ENCODE results near the gene PHACTR4. TPM values are rescaled to one million over a fixed set of nuclear protein-coding genes. Genes with fewer than 3 reads are reported as not detected.
"Not testable (repeated sequence)": the region's sequence is repeated elsewhere in the genome, so short reads cannot be mapped to it uniquely, and the experiment has no call there.

Gene PHACTR4
- total and polyA plus RNA-seq, 7 donors = 21.6 to 57.4 (median 35.2) TPM

GRCh38 chr1:28354121-28354520, 15.4 kb upstream of the PHACTR4 start:
- TF ChIP-seq CTCF (IDR thresholded peaks at IDR 0.05) = no peak
- 32 to 58% methylated on average over 3 of the region's 3 CpGs for WGBS, 2 donors
- H3K27ac ChIP-seq = no peak overlapping the region
- no peak for DNase-seq
- intact Hi-C loops (cut with DNase I) = no loop called here
- H3K36me3 ChIP-seq = no peaks in the 10 kb centered on the region
- no peak overlapping the region for H3K4me3 ChIP-seq
- no peaks in the 10 kb centered on the region for H3K9me3 ChIP-seq
- no peaks in the 10 kb centered on the region for H3K27me3 ChIP-seq
- H3K4me1 ChIP-seq = no peaks in the 10 kb centered on the region

DNA sequence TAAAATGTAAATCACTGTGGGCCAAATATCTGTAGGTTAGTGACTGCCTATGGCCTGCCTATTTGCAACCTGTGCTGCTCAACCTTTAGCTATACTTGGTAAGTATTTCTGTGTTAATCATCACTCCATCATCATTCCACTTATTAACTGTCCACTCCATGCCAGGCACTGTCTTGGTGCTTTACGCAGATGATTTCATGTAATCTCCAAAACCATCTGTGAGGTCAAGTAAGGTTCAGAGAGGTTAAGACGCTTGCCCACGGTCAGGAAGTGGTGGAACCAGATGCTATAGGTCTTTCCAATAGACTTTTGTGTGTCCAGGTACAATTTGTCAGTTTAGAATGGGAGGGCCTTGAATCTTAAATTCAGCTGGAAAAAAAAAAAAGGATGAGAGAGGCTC, 10.8 kb upstream of the PHACTR4 start:
- no peaks in the 10 kb centered on the region for H3K9me3 ChIP-seq
- TF ChIP-seq POLR2A (IDR thresholded peaks at IDR 0.05) (no peak), POLR2AphosphoS5 (IDR thresholded peaks at IDR 0.05) (no peak), EP300 (IDR thresholded peaks at IDR 0.05) (no peak), CTCF (IDR thresholded peaks at IDR 0.05) (no peak)
- WGBS, 2 donors = 63 to 82% methylated on average over 3 of the region's 3 CpGs
- no peak overlapping the region for H3K4me3 ChIP-seq
- no peak for DNase-seq
- H3K36me3 ChIP-seq = no peaks in the 10 kb centered on the region
- intact Hi-C loops (cut with DNase I) = loop anchor here (5.0 kb wide), 1 partner anchor 519 kb away; no protein-coding TSS in a partner anchor
- no peaks in the 10 kb centered on the region for H3K4me1 ChIP-seq
- no peak overlapping the region for H3K27ac ChIP-seq
- H3K27me3 ChIP-seq = no peaks in the 10 kb centered on the region

DNA sequence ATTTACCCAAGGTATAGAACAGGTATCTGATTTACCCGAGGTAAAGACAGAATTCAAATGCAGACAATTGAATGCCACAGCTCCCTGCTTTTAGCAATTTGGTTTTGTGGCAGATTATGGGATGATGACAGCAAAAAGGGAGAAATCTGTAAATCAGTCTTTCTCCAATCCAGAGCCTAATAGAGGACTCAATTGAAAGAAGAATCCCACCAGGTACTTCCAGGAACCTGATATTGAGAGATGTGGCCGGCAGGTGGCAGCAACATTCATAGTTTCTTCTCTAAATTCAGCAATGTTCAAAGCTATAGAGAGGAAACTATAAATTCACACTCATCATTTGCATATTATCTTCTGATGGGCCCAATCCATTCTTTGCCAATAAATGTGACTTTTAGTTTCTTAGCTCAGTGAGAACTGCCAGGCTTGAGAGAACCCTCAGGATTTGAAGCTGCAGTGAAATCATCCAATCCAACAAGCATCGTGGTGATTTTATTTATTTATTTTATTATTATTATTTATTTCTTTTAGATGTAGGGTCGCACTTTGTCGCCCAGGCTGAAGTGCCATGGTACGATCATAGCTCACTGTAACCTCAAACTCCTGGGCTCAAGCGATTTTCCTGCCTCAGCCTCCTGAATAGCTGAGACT, 9.8 kb upstream of the PHACTR4 start:
- 45 to 56% methylated on average over 7 of the region's 7 CpGs for WGBS, 2 donors
- Histone ChIP-seq H3K27ac (no peak overlapping the region), H3K4me1 (no peaks in the 10 kb centered on the region), H3K36me3 (no peaks in the 10 kb centered on the region), H3K4me3 (no peak overlapping the region), H3K9me3 (no peaks in the 10 kb centered on the region), H3K27me3 (no peaks in the 10 kb centered on the region)
- no peak for TF ChIP-seq POLR2A (IDR thresholded peaks at IDR 0.05)
- TF ChIP-seq CTCF (IDR thresholded peaks at IDR 0.05) = peak; percentile 4 to 61 (median 43)
- intact Hi-C loops (cut with DNase I) = loop anchor here (5.0 kb wide), 2 partner anchors 243 to 518 kb away; no protein-coding TSS in a partner anchor
- peak; percentile 75 for DNase-seq

DNA sequence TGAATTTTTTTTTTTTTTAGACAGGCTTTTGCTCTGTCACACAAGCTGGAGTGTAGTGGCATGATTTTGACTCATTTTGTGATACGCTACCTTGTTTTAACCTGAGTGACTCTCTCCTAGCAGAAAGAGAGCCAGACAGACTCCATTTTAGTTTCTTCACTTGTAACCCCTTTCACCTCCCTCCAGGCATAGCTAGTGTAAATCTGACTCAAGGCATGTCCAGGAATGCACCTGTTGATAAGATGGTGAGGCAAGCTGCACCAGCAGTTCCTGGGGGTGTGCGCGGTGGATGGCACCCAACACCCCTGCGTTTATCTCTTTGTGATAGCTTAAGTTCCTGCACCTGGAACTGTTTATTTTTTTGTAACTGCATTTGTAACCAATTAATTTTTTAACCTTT, 4.7 kb upstream of the PHACTR4 start:
- Histone ChIP-seq H3K4me3 (no peak overlapping the region), H3K27me3 (no peaks in the 10 kb centered on the region), H3K36me3 (no peaks in the 10 kb centered on the region), H3K4me1 (peaks cover 0 to 4% (median 0%) of the 10 kb centered on the region in 4 donors), H3K27ac (no peak overlapping the region), H3K9me3 (no peaks in the 10 kb centered on the region)
- intact Hi-C loops (cut with DNase I) = loop anchor here (5.0 kb wide), 2 partner anchors 118 to 237 kb away; no protein-coding TSS in a partner anchor
- no peak for TF ChIP-seq POLR2A (IDR thresholded peaks at IDR 0.05)
- 36 to 73% methylated on average over 4 of the region's 4 CpGs for WGBS, 2 donors
- peak; percentile 1 for DNase-seq

GRCh38 chr1:28365864-28366263, 3.7 kb upstream of the PHACTR4 start:
- intact Hi-C loops (cut with DNase I) = loop anchor here (5.0 kb wide), 1 partner anchor 119 kb away; no protein-coding TSS in a partner anchor
- Histone ChIP-seq H3K27me3 (no peaks in the 10 kb centered on the region), H3K4me3 (no peak overlapping the region), H3K9me3 (no peaks in the 10 kb centered on the region), H3K36me3 (no peaks in the 10 kb centered on the region), H3K4me1 (peaks cover 0 to 9% (median 5%) of the 10 kb centered on the region in 4 donors), H3K27ac (no peak overlapping the region)
- 20 to 61% methylated on average over 7 of the region's 7 CpGs for WGBS, 2 donors
- TF ChIP-seq CTCF (IDR thresholded peaks at IDR 0.05) = no peak
- TF ChIP-seq POLR2A (IDR thresholded peaks at IDR 0.05) = no peak
- no peak for TF ChIP-seq EP300 (IDR thresholded peaks at IDR 0.05)
- no peak for TF ChIP-seq POLR2AphosphoS5 (IDR thresholded peaks at IDR 0.05)
- peak; percentile 2 for DNase-seq

- H3K4me1 ChIP-seq = peaks cover 0 to 28% (median 15%) of the 10 kb centered on the region in 4 donors
- not testable (repeated sequence) for H3K4me3 ChIP-seq, H3K9me3 ChIP-seq, H3K27ac ChIP-seq, H3K27me3 ChIP-seq, H3K36me3 ChIP-seq
- peak; percentile 39 for DNase-seq
- intact Hi-C loops (cut with DNase I) = loop anchor here (5.0 kb wide), 1 partner anchor 121 kb away; no protein-coding TSS in a partner anchor
- 92 to 96% methylated on average over 15 of the region's 15 CpGs for WGBS, 2 donors
These were observed 932 bp upstream of the PHACTR4 start for GRCh38 chr1:28368608-28369007.

Data from sigmoid colon (tissue), 7 donors.